LNCaP clone FGC (cell line): ENCODE measurements around the gene TRMT11.
A peak's percentile ranks its signal among the peaks of the same experiment; 100 is the strongest.
"Not testable (repeated sequence)": the region's sequence is repeated elsewhere in the genome, so short reads cannot be mapped to it uniquely, and the experiment has no call there.

Experiments
- DNase-seq: peaks from one replicate; pipeline ENCODE4 v3.0.0-alpha.2; 2011; ENCODE audit warnings: low read depth
- H3K4me3 ChIP-seq: 2 replicates; pipeline ENCODE4 v1.5.1; 2011; ENCODE audit warnings: mild to moderate bottlenecking, low read depth, low read length, control low read depth
- TF ChIP-seq, protein P1 (sequence below): IDR thresholded peaks from 2 replicates; pipeline ENCODE4 v1.5.1; 2012; ENCODE audit warnings: mild to moderate bottlenecking; ENCODE audit not compliant: control insufficient read depth, insufficient read depth; ENCODE audit errors: extremely low read depth

TRMT11 gene

DNA sequence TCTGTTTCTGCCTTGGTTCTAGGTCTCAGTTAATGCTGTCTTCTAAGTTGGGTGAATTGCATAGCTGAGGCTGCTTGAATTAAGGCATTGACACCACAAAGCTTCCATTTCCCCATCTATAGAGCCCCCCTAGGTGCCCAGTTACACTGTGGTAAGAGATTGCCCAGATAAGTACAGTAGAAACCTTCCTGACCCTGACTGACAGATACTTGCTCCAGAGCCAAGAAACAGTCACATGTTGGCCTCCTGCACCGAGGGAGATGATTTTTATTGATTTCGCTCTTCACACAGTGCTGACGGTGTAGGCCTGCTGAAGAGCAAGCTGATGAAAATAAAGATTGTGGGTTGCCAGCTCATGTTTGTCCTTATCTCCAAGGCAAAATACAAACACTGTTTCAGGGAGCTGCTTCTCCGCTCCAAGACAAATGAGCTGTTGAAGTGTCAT is 67.9 kb downstream of the TRMT11 start:
- DNase-seq = peak; percentile 98
- no peak overlapping the region for H3K4me3 ChIP-seq
- TF ChIP-seq, protein P1, sequence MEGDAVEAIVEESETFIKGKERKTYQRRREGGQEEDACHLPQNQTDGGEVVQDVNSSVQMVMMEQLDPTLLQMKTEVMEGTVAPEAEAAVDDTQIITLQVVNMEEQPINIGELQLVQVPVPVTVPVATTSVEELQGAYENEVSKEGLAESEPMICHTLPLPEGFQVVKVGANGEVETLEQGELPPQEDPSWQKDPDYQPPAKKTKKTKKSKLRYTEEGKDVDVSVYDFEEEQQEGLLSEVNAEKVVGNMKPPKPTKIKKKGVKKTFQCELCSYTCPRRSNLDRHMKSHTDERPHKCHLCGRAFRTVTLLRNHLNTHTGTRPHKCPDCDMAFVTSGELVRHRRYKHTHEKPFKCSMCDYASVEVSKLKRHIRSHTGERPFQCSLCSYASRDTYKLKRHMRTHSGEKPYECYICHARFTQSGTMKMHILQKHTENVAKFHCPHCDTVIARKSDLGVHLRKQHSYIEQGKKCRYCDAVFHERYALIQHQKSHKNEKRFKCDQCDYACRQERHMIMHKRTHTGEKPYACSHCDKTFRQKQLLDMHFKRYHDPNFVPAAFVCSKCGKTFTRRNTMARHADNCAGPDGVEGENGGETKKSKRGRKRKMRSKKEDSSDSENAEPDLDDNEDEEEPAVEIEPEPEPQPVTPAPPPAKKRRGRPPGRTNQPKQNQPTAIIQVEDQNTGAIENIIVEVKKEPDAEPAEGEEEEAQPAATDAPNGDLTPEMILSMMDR = no peak

GRCh38 chr6:126054802-126055201 is 68.5 kb downstream of the TRMT11 start:
- no peak overlapping the region for H3K4me3 ChIP-seq
- no peak for DNase-seq
- TF ChIP-seq, protein P1 = no peak

- TF ChIP-seq, protein P1 = no peak
- DNase-seq = no peak
- H3K4me3 ChIP-seq = no peak overlapping the region
Measured at GRCh38 chr6:126055449-126055848, 69.1 kb downstream of the TRMT11 start.

DNA sequence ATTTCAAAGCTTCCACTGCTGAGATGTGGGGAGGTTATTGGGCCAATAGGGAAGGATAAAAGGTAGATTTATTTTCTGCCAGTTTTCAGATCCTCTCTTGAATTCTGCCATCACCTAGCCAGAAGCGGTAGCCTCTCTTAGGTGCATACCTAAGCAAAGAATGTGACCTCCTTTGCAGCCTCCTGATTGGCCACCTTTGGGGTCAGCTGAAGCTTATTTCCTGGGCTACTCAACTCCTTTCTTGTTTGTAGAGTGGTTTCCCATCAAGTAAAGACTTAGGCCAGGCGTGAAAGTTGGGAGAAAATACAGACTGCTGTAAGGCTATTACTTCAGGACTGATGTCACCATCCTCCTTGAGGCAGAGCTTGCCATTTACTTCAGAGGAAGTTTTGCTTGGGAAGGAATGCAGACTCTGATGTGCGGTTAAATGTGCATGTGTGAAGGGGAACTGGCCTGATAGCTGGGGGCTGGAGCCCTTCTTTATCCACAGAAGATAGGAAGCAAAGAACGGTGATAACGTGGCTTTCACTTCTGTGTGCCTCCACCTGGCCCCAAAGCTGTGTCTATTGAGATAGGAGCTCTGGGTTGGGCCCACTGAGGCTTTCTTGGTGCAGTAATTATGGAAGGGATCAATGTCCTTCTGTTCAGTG is 70.1 kb downstream of the TRMT11 start:
- no peak for DNase-seq
- TF ChIP-seq, protein P1 = no peak
- H3K4me3 ChIP-seq = no peak overlapping the region

GRCh38 chr6:126058085-126058484 is 71.7 kb downstream of the TRMT11 start:
- not testable (repeated sequence) for H3K4me3 ChIP-seq, DNase-seq

DNA sequence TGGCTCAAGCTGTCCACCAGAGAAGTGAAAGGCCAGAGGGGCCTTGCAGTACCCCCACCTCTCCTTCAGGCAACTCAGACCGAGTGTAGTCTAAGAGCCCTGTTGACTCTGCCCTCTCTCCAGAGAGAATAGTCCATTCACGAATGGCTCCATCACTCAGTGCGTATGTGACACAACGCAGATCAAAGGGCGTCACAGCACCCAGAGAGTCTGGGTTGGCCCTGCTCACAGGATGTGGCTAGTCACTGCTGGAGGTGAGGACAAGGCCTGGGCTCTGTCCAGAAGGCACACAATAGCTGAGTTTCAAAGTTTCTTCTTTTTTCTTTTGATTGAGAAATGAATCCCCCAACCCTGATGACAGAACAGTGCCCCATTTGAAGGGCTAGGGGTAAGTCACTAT is 74.1 kb downstream of the TRMT11 start:
- H3K4me3 ChIP-seq = no peak overlapping the region
- no peak for DNase-seq
- TF ChIP-seq, protein P1 = no peak

GRCh38 chr6:126063512-126064146 is 77.3 kb downstream of the TRMT11 start:
- no peak overlapping the region for H3K4me3 ChIP-seq
- no peak for DNase-seq
- TF ChIP-seq, protein P1 = no peak
